Left ventricle myocardium inferior (tissue), 1 donor: Measurements from ENCODE around the gene GPR139. TPM values are rescaled to one million over a fixed set of nuclear protein-coding genes. Genes with fewer than 3 reads are reported as not detected.

Experiments used
- DNase-seq: peaks from one replicate; pipeline ENCODE4 v3.0.0-alpha.2; 2020
- H3K27ac ChIP-seq: fragments of 200-600 bp; replicated peaks from 2 replicates; pipeline ENCODE4 v1.8.0; 2021
- H3K27me3 ChIP-seq: fragments of 200-600 bp; 2 replicates; pipeline ENCODE4 v1.8.0; 2021; ENCODE audit warnings: low read depth
- H3K36me3 ChIP-seq: fragments of 200-600 bp; 2 replicates; pipeline ENCODE4 v1.8.0; 2021
- H3K4me1 ChIP-seq: fragments of 200-600 bp; 2 replicates; pipeline ENCODE4 v1.8.0; 2021
- H3K4me3 ChIP-seq: fragments of 200-600 bp; 2 replicates; pipeline ENCODE4 v1.8.0; 2021; ENCODE audit warnings: mild to moderate bottlenecking, moderate library complexity
- H3K9me3 ChIP-seq: fragments of 200-600 bp; replicated peaks from 2 replicates; pipeline ENCODE4 v1.8.0; 2021
- CTCF ChIP-seq: fragments of 200-600 bp; IDR thresholded peaks from 2 replicates; pipeline ENCODE4 v1.8.0; 2021; ENCODE audit warnings: antibody characterized with exemption, mild to moderate bottlenecking, borderline replicate concordance
- intact Hi-C: fragments of 100-400 bp; cut with micrococcal nuclease; formaldehyde crosslinking; loops from one replicate; pipeline ENCODE4 v1.11.0; 2022
- total RNA-seq: library from RNA; stranded (reverse); fragmentation: NEBNext Ultra II Directional; extraction: Animal tissue kit (Norgen Biotek cat#: 25700); gene quantifications from one replicate; pipeline ENCODE4 v1.2.1, GENCODE V29; 2021
- donor health status: DM: no; HTN: yes; CAD: no; lungs with severe emphysema.

The GPR139 gene
- total RNA-seq, 1 donor from 2014 or later = not detected

DNA sequence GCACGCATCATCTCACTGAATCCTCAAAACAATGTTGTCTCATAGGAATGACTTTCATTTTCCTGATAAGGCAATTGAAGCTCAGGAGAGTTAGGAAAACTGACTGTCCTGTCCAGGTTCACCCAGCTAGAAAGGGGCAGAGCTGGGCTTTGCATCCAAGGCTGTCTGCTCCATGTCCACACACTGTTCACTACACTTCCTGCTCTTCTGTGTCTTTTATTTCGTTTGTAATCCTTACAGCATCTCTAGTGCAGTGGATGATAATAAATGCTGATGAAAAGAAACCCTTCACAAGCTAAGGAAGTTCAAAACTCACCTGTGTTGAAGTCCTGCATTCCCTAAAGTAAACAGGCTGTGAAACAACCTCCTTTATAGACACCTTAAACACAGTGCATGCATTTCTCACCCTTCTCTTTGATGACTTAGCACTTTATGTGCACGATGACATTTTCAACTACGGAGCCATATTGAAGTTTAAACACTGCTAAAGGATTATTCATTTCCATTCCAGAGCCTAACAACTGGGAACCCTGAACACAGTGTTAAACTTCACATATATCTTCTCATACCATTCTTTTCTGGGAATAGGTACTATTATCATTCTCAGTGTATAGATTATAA, 31.0 kb upstream of the GPR139 start:
- DNase-seq = no peak
- Histone ChIP-seq H3K36me3 (no peaks in the 10 kb centered on the region), H3K27me3 (peaks cover 43% of the 10 kb centered on the region), H3K4me3 (no peak overlapping the region), H3K9me3 (no peaks in the 10 kb centered on the region), H3K27ac (no peak overlapping the region), H3K4me1 (no peaks in the 10 kb centered on the region)
- TF ChIP-seq CTCF = no peak
- intact Hi-C loops = no loop called here

- no peak overlapping the region for H3K27ac ChIP-seq
- no peak overlapping the region for H3K4me3 ChIP-seq
- intact Hi-C loops = no loop called here
- DNase-seq = no peak
- H3K4me1 ChIP-seq = no peaks in the 10 kb centered on the region
- H3K36me3 ChIP-seq = no peaks in the 10 kb centered on the region
- peaks cover 33% of the 10 kb centered on the region for H3K27me3 ChIP-seq
- H3K9me3 ChIP-seq = no peaks in the 10 kb centered on the region
- no peak for TF ChIP-seq CTCF
Observed at GRCh38 chr16:20102521-20102920, 28.8 kb upstream of the GPR139 start.

- TF ChIP-seq CTCF = no peak
- no peaks in the 10 kb centered on the region for H3K9me3 ChIP-seq
- no peaks in the 10 kb centered on the region for H3K4me1 ChIP-seq
- H3K36me3 ChIP-seq = no peaks in the 10 kb centered on the region
- DNase-seq = no peak
- intact Hi-C loops = no loop called here
- peaks cover 37% of the 10 kb centered on the region for H3K27me3 ChIP-seq
- H3K27ac ChIP-seq = no peak overlapping the region
- no peak overlapping the region for H3K4me3 ChIP-seq
Observed at GRCh38 chr16:20102021-20102420, 28.3 kb upstream of the GPR139 start.

- no peak overlapping the region for H3K27ac ChIP-seq
- no peaks in the 10 kb centered on the region for H3K36me3 ChIP-seq
- H3K4me3 ChIP-seq = no peak overlapping the region
- TF ChIP-seq CTCF = no peak
- no peak for DNase-seq
- no peaks in the 10 kb centered on the region for H3K9me3 ChIP-seq
- H3K27me3 ChIP-seq = peaks cover 27% of the 10 kb centered on the region
- H3K4me1 ChIP-seq = no peaks in the 10 kb centered on the region
- intact Hi-C loops = no loop called here
Observed at GRCh38 chr16:20099375-20099774, 25.7 kb upstream of the GPR139 start.

GRCh38 chr16:20094157-20094556, 20.5 kb upstream of the GPR139 start:
- H3K9me3 ChIP-seq = peaks cover 9% of the 10 kb centered on the region
- intact Hi-C loops = no loop called here
- no peak for TF ChIP-seq CTCF
- no peak overlapping the region for H3K27ac ChIP-seq
- no peak for DNase-seq
- H3K36me3 ChIP-seq = no peaks in the 10 kb centered on the region
- H3K27me3 ChIP-seq = peaks cover 47% of the 10 kb centered on the region
- H3K4me3 ChIP-seq = no peak overlapping the region
- H3K4me1 ChIP-seq = no peaks in the 10 kb centered on the region
